GM19328 (cell line): ENCODE measurements around the gene ATP8B2.
"Not testable (repeated sequence)": the region's sequence is repeated elsewhere in the genome, so short reads cannot be mapped to it uniquely, and the experiment has no call there.

Source experiments
- ATAC-seq: cut with Tn5 transposase; IDR thresholded peaks from one replicate; pipeline ENCODE4 v1.9.1; 2021; ENCODE audit warnings: mild to moderate bottlenecking, moderate library complexity; ENCODE audit not compliant: unreplicated experiment

ATP8B2 gene

DNA sequence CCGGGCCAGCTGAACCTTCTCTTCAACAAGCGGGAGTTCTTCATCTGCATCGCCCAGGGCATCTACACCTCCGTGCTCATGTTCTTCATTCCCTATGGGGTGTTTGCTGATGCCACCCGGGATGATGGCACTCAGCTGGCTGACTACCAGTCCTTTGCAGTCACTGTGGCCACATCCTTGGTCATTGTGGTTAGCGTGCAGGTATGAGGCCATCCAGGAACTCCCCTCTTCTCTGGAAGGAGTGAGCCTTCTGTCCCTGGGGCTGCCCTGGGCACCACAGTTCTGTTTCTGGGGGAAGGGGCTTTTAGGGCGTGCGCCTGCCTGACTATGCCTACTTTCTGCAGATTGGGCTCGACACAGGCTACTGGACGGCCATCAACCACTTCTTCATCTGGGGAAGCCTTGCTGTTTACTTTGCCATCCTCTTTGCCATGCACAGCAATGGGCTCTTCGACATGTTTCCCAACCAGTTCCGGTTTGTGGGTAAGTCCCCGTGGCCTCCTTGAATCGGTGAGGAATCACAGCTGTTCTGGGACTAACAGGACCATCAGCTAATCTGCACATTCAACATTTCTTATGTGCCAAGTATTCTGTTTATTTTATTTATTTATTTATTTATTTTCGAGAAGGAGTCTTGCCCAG is 21.1 kb downstream of the ATP8B2 start:
- no peak for ATAC-seq

- no peak for ATAC-seq
These were observed 22.6 kb downstream of the ATP8B2 start for GRCh38 chr1:154347961-154348360.

DNA sequence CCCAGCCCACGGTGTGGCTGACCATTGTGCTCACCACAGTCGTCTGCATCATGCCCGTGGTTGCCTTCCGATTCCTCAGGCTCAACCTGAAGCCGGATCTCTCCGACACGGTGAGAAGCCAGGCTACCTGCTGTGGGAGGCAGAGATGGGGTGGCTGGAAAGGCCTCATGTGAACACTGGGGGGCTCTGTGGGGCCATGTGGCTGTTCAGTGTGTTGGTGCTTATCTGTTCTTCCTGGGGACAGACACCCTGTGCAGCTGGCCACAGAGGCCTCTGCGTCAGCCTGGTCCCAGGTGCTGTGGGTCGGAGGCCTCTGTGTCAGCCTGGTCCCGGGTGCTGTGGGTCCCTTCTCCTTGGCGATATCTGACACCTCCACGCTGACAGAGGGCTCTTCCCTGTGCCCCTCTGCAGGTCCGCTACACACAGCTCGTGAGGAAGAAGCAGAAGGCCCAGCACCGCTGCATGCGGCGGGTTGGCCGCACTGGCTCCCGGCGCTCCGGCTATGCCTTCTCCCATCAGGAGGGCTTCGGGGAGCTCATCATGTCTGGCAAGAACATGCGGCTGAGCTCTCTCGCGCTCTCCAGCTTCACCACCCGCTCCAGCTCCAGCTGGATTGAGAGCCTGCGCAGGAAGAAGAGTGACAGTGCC is 23.2 kb downstream of the ATP8B2 start:
- ATAC-seq = no peak

DNA sequence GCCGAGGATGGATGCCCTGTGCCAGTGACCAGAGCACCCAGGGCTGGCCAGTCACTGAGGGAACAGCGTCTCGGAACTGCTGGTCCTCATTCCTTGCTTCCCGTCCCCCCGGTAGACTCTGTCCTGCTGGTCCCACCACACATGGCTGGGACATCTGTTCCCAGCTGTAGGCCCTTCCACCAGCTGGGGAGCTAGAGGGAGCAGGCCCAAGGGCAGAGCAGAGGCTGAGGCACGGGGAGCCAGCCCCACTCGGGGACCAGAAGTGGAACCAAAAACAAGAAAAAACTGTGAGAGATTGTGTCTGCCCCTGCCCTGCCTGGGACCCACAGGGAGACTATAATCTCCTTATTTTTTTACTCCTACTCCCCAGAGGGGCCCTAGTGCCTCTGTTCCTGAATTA is 23.8 kb downstream of the ATP8B2 start:
- no peak for ATAC-seq

GRCh38 chr1:154350383-154350782 is 25.1 kb downstream of the ATP8B2 start:
- ATAC-seq = no peak

- ATAC-seq = no peak
These were observed 26.2 kb downstream of the ATP8B2 start for GRCh38 chr1:154351363-154352068.

- no peak for ATAC-seq
These were observed 26.9 kb downstream of the ATP8B2 start for GRCh38 chr1:154352245-154352580.

DNA sequence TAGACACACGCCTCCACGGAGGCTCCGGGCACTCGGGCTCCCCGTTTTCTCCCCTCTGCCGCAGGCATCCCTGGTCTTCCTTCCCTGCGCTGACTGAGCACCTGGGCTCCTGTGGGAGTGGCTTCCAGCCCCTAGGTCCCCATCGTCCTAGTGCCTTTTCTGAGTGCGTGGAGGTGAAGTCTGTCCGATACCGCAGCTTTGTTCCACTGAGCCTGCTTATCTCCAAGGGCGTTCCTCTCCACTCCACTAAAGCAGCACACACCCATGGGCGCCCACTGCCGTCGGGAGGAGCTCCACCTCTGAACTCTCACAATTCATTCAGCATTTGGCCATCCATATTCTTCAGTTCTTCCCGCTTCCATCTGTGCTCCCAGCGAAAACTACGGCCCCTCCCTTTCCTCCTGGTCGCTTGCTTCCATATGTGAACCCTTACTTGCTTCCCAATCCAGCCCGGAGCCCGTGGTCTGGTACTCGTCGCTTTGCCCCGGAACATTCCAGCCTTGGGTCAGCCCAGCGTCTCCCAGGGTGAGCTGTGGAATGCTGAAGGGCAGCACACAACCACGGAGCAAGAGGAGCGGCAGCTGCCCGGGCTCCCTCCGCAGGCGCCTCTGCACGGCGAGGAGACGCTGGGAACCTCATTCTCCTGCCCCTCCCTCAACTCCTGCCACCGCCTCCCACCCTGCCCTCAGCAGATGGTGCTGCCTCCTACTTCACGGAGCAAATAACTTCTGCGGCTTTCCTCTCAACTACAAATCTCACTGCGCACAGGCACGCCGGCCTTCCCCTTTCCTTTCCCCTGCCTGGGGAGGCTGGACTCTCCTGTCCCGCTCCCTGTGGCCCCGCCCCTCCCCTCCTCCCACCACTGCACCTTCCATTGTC is 27.5 kb downstream of the ATP8B2 start:
- no peak for ATAC-seq

DNA sequence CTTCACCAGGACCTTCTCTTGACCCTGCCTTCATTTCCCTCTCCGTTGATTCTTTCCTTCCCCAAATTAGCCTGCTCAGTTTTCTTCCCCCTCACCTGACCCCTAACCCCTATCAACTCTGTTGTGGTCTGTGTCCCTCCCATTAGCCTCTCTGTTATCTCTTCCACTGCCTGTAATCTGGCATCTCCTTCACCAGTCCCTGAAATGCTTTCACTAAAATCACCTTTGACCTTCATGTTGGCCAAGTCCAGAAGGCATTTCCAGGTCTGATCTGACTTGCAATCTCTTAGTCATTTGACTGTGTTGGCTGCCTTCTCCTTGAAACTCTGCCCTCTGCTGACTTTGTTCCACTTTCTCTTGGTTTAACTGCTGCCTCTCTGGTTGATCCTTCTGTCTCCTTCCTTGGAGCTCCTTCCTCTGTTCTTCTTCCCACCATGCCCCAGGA is 28.2 kb downstream of the ATP8B2 start:
- no peak for ATAC-seq

GRCh38 chr1:154353966-154354365 is 28.6 kb downstream of the ATP8B2 start:
- no peak for ATAC-seq

DNA sequence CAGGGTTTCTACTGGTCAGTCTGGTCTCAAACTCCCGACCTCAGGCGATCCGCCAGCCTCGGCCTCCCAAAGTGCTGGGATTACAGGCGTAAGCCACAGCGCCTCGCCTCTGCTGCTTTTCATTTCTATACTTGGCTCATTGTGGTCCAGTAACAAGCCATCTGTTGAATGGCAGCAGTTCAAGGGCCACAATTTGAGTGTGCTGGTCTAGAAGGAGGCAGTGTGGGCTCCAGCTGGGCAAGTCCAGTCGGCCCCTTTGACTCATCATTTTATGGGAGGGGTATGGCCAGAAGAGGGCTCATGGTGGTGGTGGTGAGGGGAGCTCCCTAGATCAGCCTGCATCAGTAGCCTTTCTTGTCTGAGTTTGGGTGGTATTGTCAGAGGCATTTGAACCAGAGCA is 33.2 kb downstream of the ATP8B2 start:
- no peak for ATAC-seq

DNA sequence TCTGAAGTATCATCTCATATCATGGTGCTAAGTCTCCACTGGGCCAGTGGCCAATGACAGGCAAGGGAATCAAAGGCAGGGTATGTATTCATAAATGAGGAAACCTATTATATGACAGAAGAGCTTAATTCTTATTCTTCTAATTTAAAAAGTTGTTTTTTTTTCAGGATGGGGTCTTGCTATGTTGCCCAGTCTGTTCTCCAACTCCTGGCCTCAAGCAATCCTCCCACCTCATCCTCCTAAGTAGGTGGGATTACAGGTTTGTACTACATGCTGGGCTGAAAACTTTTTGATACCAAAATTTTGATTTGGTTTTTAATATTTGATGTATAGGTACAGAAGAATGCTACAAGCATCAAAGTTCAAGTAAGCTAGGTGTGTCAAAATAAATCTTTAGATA is 35.0 kb downstream of the ATP8B2 start:
- no peak for ATAC-seq

DNA sequence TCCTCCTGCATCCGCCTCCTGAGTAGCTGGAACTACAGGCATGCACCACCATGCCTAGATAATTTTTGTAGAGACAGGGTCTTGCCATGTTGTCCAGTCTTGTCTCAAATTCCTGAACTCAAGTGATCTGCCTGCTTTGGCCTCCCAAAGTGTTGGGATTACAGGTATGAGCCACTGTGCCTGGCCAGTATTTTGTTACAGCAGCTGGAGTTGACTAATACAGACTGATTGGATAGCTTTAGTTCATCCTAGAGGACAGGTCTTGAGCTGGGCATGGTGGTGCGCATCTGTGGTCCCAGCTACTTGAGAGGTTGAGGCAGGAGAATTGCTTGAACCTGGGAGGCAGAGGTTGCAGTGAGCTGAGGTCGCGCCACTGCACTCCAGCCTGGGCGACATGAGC is 35.6 kb downstream of the ATP8B2 start:
- not testable (repeated sequence) for ATAC-seq

DNA sequence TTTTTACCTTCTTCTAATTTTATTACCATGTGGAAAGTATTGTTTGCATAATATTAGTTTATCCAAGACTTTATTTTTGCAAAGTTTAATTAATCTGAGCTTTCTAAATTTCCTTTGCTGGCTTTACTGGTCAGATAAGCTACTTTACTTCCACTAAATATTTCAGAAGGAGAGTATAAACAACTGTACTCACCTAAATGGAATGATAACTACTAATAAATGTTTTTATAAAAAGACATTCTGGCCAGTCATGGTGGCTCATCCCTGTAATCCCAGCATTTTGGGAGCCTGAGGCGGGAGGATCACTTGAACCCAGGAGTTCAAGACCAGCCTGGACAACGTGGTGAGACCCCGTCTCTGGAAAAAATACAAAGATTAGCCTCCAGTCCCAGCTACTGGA is 36.0 kb downstream of the ATP8B2 start:
- no peak for ATAC-seq

DNA sequence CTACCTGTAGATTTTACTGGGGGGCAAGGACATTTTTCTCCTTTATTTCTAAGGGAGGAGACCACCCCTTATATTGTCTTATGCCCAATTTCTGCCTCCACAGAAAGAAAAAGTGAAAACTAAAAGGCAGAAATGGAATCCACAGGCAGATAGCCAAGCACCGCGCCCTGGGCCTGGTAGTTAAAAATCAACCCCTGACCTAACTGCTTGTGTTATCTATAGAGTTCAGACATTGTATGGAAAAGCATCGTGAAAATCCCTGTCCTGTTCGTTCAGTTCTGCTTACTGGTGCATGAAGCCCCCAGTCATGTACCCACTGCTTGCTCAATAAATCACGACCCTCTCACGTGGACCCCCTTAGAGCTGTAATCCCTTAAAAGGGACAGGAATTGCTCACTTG is 46.1 kb downstream of the ATP8B2 start:
- no peak for ATAC-seq

DNA sequence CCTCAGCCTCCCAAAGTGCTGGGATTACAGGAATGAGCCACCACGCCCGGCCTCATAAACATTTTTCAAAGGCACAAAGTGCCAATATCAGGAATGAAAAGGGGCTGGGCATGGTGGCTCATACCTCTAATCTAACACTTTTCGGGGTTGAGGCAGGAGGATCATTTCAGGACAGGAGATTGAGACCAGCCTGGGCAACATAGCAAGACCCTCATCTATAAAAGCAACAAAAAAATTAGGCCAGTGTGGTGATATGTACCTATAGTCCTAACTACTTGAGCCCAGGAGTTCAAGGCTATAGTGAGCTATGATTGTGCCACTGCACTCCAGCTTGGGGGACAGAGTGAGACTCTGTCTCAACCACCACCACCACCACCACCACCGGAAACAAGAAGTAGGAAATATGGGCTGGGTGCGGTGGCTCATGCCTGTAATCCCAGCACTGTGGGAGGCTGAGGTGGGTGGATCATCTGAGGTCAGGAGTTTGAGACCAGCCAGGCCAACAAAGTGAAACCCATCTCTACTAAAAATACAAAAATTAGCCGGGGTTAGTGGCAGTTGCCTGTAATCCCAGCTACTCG is 48.5 kb downstream of the ATP8B2 start:
- not testable (repeated sequence) for ATAC-seq

- no peak for ATAC-seq
These were observed 54.0 kb downstream of the ATP8B2 start for GRCh38 chr1:154379301-154379700.

- no peak for ATAC-seq
These were observed 59.5 kb downstream of the ATP8B2 start for GRCh38 chr1:154384650-154385489.

- no peak for ATAC-seq
These were observed 61.5 kb downstream of the ATP8B2 start for GRCh38 chr1:154386643-154387352.
